Measurements from ENCODE around the gene DLX6.

The DLX6 gene

DNA sequence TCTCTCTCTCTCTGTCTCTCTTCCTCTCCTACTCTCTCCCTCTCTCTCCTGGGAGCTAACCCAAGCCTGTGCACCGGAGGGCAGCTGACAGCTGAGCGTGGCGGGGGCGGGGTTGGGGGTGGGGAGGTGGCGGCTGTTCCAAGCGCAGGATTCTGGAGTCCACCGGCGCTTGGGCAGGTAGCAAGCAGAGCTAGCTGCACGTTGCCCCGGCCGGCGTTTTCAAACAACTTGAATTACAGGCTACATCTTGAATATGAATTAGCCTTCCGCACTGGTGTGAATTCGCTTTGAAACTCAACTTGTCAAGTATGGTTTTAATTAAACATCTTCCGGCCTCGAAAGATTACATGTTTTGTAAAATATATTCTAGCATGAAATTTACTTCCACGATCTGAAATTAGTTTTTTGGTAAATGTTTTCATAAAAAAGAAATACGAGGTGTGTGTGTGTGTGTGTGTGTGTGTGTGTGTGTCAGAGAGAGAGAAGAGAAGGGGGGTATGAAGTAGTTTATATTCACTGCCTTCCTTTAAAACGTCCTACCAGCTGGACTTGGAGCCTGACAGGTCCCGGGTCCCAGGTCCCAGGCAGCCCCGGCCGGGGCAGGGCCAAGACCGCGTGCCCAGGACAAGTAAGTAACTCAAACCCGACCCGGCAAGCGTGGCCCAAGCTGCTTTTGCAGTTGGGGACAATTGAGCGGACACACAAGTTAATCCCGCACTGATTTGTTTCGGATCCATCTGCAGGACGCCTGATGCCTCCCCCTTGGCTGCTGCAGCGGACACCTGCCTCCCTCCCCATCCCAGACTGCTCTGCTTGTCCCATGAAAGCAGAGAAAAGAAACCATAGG lies 9.0 kb upstream of the DLX6 start:
- DNase-seq: no peak

DNA sequence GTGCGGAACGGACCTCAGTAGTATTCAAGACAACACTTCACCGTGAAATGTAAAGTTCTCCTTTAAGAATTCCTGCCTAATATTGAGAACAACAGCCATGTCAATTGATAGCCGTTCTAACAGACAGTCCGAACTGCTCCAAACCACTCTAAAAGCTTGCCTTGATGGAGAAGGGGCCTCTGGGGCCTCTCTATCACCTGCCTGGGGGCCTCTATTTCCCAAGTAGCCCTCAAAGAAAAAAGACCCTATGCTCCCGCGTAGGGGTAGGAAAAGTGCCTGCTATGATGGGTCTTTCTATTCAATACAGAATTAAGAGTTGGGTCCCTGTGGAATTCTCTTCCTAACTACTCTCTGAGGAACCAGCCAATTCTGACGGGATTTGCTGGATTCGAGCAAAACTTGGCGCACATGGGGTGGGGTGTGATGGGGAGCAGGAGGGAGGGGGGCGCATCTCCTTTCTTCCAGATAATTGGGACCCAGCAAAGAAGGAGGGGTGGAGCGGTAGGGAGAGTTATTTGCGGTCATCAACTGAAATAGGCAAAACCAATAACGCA lies 8.3 kb upstream of the DLX6 start:
- DNase-seq: no peak

DNA sequence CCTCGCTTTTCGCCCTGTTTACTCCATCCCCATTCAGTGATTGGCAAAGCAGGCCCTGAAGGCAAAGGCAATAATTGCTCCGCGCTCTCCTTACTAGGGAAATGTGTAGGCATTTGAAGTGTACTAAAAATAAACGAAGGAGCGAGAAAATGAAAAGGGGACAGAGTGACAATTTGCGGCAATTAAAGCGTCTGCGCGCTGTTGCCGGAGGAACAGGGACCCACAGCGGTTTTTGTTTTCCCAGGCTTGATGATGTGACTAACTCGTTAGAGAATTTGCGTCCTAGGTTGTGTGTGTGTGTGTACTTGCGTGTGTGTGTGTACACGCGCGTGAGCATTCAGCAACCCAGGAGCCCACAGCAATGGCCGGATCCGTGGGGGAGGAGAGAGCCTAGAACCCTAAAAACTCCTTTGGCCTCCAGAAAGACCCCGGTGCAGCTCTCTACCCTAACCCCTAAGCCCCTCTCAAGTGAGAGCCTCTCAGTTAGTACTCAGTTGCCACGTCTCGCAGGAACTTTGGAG lies 7.8 kb upstream of the DLX6 start:
- DNase-seq: no peak

DNA sequence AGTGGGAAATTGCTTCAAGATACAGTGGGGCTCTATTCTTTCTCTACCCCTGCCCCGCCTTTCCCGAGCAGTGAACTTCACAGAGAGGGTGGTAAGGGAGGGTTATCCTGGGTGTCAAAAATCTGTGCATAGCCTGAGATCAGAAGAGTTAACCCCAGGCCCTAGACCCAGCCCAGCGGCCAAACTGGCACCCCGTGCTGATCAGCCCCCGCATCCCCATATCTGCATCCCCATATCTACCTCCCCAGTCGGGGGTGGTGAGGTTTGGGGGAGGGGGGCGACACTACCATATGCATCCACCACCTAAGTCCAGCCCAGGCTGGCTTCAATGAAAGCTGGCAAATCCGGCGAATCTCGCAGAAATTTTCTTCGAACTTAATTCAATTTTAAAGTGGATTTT lies 7.0 kb upstream of the DLX6 start:
- no peak for DNase-seq

DNA sequence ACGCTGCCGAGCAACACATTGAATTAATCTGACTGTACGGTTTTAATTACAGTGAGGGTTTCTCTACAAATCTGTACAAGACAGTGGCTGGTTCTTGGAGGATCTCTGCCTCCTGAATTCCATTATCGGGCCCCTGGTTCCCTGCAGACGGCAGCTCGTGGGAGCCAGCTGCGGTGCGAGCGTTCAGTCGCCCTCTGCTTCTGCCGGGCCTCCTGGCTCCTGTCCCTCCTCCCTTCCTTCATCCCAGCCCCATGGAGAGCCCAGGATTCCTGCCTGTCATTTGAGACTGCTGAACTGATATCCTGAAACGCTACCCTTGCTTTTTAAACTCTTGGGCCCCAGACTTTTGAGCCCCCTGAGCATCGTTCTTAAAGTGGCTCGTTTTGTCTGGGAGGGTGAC lies 6.6 kb upstream of the DLX6 start:
- DNase-seq: no peak

DNA sequence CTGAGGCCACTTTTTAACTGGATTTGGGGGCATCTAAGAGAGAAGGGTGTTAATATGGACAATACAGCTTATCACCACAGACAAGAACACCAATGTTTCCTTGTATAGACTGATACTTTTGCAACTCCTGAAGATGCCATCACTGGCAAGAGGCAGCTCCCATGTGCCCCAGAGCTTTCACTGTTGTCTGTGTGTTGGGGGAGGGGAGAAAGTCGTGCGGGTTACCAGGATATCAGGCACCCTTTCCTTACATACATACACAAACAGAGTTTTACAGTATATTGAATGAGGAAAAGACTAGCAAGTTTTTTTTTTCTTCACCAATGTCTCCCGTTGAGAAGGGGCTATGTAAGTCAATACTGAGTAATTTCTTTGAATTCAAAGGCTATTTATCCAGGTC lies 4.1 kb upstream of the DLX6 start:
- DNase-seq: no peak

DNA sequence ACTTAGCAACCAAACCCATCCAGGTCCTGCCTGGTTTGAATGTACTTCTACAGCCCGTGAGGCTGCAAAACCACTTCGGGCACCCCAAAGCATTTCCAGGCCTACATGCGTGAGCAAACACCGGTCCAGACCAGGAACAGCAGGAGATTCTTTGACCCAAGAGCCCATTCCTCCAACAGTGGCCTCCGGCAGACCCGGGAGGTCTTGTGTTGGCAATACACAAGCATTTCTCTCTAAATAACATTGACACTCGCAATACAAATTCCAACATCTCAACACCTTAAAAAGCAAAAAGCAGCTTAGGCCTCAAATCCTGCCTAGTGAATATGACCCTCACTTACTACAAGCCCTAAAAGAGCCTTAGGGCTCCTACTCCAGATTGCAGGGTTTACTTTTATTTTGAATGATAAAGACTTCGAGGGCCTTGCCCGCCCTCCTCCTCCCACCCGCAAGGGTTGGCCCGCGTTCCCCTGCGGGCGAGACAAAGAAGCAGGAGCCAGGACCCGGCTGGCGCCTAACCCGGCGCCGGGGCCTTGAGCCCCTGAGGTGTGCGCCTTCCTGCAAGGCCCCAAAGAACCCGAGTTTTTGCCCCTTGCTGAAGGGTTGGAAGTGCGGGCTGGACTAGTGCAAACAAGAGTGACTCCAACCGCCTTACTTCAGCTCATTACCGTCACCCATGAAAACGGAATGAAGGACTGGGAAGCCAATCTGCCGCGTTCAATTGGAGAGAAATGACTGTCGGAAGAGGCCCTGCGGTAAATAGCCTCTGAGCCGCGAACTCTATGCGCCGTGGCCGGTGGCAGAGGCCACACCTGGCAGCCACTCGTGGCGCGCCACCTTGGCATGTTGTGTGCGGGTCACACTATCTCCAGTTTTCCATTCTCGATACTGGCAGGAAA lies 3.4 kb upstream of the DLX6 start:
- DNase-seq: no peak

DNA sequence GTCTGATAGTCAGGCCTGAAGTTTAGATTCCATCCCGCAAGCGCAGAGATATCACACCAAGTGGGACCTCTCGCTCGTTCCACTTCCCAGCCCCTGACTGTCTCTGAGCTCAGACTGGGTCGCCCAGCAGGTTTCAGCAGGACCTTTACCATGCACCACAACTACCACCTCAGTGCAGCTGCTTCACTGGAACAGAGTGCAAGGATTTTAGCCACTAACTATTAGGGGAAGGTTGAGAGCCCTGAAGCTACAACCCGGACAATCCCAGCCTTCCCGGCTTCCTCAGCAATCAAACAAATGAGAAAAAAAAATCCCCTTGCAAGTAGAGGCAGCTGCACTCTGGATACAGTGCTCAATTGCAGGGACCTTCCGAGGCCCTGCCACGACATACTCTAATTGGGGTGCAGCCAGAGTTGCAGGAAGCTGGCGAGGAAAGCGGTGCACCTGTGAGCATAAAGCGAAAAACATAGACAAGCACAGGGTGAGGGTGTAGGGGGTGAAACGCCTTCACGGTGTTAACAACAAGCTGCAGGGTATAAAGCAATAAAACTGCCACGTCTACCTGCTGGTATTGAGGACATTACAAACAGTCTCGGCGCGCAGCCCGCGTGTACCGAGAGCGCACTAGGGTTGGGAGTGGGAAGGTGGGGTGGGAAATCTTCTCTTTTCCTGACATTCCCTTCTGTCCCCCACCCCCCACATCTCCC lies 2.6 kb upstream of the DLX6 start:
- peak; percentile 57 for DNase-seq

DNA sequence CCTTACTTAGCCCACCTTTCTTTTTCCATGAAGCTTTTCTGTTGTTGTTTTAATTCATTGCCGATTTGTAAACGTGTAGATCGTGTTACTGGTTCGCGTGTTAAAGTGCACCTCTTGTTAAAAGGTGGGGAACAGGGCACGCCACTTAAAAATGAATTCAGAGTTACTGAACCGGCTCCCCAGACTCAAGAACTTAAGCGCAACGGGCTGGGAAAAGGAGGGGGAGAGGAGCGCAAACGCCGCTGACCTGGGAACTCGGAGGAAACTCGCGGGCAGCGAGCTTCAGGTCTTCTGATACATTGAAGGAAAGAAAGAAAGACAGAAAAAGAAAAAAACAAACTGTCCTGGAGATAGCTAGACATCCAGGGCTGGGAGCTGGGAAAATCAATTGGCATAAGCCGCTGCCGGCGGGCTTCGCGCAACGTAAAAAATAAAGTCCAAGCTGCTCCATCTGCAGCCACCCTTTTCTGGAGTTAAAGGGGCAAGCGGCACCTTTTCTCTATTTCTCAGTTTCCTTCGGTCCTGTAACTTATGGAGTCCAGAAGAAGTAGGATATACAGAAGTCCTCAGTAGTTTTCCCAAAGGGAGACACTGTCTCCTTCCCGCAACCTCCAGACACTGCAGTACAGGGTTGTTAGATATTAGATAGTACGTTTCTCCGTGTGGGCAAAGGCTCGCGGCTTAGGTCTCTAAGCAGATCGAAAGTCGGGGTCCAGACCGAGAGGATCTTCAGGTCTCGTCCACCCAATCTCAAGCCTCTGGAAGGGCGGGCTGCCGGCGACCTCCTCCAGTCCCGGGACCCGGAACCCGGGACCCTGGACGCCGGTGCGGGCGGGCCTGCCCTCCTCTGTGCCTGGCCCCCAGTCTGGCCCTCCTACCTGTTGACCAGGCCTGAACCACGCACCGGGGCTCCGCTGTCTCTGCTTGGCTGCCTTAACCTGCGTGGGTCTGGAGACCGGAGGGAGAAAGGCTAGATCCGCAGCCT lies 1.8 kb upstream of the DLX6 start:
- DNase-seq: peak; percentile 28

DNA sequence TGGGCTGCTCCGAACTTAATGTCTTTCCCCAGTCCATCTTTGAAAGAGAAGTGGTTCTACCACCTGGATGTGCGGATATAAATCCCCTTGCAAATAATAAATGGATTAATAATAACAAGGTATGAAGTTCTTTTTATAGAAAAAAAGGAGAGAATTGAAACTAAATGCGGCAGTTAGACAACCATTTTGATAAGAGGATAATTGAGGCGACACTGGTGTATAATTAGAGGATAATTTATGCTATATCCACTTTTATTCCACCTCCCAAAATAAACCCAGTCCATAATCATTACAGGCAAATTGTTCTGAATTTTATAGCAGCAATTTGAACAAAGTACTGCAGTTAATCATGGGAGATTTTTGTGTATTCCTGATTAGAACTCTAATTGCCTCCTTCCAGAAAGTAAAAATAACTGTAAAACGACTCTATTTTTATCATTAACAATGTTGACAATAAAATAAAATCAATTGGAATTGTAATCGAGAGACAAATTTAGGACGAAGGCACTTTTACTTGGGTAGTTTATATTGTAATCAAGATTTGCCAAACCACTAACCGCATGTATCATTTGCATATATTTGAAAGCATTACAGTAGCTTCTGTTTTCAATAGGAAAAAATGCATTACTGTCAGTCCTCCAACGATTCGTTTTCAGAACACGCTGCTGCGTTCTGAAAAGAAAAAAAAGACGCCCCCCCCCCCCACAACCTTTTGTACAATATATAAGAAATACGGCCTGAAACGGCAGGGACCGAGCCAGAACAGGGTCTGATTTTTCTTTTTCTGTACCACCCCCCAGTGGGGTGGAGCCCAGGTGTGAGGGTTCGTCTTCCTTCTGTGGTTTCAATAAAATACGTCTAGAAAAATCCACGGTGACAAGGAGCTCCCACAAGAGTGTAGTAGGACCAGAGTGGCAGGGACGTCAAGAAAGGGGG lies 838 bp upstream of the DLX6 start:
- no peak for DNase-seq

DNA sequence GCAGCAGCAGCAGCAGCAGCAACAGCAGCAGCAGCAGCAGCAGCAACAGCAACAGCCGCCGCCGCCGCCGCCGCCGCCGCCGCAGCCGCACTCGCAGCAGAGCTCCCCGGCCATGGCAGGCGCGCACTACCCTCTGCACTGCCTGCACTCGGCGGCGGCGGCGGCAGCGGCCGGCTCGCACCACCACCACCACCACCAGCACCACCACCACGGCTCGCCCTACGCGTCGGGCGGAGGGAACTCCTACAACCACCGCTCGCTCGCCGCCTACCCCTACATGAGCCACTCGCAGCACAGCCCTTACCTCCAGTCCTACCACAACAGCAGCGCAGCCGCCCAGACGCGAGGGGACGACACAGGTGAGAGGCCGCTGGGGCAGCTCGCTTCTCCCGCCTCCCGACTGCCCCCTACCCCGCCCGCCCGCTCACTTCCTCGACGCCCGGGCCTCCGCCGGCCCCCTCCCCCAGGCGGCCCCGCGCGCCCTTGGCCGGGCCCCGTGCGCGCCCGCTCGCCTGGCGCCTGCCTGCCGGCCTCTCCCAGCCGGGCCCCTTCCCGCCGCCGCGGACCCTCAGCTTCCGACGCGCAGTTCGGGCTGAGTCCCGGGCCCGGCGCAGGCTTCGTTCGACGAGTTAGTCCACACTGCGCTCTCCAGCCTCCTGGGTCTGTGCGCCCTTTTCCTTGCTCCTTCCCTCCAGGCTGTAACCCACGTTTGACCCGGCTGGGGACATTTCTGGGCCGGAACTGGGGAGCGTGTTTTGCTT lies 882 bp downstream of the DLX6 start:
- peak; percentile 63 for DNase-seq

DNA sequence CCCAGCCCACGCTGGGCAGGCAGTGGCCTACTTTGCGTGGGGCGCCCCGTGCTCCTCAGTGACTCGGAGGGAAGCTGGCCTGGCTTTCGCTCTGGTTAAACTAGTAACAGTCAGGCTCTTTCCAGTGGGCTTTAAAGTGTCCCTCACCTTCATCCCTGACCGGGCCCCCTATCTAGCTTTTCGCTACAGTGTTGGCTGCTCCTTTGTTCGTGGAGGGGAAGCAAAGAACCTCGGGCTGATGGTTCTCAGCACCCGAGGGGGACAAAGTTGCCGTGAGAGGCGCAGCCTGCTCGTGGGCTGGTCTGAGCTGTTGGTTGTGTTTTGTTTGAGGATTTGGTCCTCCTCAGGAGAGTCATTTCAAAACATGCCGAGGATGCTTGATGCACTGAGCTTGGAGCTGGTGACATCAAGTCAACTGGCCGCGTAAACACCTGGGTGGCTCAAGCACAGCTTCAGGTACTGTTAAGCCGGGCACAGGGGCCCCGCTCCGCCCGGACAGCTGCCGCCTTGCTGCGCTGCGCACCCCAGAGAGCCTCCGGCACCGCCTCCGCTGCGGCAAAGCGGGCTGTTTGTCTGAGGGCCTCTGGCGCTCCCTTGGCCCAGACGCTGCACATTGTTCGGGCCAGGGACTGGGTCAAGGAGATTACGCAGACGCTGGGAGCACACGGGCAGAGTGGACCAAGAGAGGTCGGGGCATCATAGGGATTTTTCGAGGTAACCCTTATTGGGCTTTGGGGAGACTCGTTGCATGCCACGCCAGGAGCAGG lies 1.6 kb downstream of the DLX6 start:
- DNase-seq: peak; percentile 15

- DNase-seq: no peak
These were observed 2.2 kb downstream of the DLX6 start for GRCh38 chr7:97007583-97007861.

GRCh38 chr7:97008275-97008917 lies 3.0 kb downstream of the DLX6 start:
- DNase-seq: no peak

DNA sequence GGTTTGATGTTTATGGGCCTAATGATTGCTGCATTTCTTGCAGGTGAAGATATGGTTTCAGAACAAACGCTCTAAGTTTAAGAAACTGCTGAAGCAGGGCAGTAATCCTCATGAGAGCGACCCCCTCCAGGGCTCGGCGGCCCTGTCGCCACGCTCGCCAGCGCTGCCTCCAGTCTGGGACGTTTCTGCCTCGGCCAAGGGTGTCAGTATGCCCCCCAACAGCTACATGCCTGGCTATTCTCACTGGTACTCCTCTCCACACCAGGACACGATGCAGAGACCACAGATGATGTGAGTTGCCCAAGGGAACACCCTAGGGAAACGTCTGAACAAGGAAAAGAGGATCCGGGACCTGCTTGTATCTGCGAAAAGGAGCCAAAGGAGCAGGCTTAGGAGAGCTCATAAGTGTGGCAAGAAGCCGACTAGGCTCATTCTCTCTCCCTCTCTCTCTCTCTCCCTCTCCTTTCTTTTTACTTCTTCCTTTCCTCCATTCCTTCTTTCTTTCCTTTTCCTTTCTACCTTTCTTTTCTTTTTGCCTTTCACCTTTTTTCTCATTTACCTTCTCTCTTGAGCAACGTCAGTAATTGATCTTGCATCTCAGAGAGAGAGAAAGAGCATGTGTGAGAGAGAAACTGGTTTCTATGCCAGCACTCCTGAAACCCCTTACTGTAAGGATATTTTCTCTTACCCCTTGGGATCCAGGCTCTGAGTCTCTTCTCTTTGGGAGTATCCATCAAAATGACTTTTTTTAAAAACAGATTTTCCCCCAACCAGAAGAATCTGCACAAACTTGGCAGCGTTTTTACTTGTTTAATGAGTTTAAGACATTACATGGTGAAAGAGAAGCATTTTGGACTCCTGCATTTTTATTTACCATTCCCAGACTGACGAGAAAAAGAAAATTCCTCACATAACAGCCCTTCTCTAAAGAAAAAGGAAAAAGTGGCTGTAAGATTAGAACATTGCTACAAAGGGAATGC lies 4.7 kb downstream of the DLX6 start:
- DNase-seq: no peak

DNA sequence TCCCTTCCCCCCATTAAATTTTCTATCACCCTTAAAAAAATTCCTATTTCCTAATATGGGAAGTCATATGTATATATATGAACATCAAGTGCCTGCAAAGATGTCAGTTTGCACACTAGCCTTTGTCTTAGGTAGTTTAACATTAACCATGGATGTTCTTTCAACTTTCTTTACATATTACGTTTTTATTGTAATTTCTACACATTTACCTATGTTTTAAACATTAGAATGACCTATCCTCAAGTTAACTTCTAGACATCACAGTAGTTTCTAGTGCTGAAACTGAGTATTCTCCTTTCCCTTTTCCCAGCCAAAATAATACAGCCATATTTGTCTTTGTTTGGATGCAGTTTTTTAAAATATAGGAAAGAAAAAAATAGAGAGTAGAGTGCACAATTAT lies 5.8 kb downstream of the DLX6 start:
- DNase-seq: no peak

All from DMS153 (cell line).